Tibial nerve (tissue), 3 donors: ENCODE results near the gene PCDHGB3.

ENCODE experiments used
- CTCF ChIP-seq, 5 experiments: fragments of 200-600 bp in 3 of 5; fragments of 450-650 bp in 2 of 5; sonication (generic) in 3 of 5; IDR thresholded peaks; one replicate each; pipeline ENCODE4 v1.5.1; 2016 to 2019; ENCODE audit warnings: antibody characterized with exemption in 5 of 5, mild to moderate bottlenecking in 3 of 5, moderate library complexity in 2 of 5
- POLR2A ChIP-seq, 2 donors: fragments of 450-650 bp; IDR thresholded peaks; one replicate each; pipeline ENCODE4 v1.6.1; 2017; ENCODE audit warnings: antibody characterized with exemption in 2 of 2, mild to moderate bottlenecking in 2 of 2, moderate library complexity in 2 of 2

- TF ChIP-seq POLR2A (IDR thresholded peaks at IDR 0.05) (no peak), CTCF (IDR thresholded peaks at IDR 0.05) (no peak)
These were observed 39.7 kb downstream of the PCDHGB3 start for GRCh38 chr5:141409598-141410306.
